Fibroblast of gingiva (primary cell): ENCODE measurements around the gene DRG2.

Experiments used
- DNase-seq: peaks from one replicate; pipeline ENCODE4 v3.0.0-alpha.2; 2011; ENCODE audit warnings: low read depth

Gene DRG2

DNA sequence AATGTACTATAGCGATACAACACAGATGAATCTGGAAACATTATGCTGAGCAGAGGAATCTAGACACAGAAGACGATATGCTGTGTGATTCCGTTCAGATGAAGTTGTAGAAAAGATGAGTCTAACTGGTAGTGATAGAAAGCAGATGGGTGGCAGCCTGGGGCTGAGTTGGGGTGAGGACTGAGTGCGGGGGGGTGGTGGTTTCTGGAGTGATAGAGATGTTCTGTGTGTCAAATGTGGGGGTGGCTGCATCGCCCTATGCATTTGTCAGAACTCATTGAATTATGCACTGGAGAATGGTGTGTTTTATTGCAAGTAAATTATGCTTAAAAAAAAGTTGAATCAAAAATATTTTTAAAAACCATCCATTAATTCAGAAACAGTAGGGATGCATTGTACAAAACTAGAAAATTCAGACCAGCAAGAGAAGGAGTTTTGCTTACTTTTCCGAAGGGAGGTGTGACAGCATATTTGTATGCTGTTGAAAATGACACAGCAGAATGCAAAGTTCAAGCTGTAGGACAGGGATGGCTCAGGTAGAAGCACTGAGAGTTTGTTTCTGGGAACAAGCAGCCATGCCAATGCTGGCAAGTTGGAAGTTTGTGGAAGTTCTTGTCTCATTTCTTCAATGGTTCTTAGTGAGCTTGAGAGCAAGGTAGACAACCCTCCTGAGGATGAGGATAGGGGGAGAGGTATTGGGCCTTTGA lies 13.0 kb upstream of the DRG2 start:
- no peak for DNase-seq

DNA sequence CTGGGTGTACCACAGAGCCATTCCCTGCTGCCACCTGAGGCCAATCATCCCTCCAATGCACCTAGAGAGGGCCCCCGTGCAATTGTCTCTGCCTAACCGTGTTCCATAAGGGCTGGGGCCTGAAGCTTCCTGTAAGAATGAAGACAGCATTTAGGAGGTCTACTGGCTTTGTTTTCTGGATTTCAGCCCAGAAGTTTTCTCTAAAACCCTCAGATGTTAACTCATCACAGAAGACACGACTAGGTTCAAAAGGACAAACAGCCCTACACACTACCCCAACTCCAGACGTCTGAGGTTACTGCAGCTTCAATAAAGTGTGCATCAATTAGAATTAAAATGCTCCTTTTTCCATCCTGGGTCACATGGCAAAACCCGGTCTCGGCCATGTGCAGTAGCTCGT lies 10.8 kb upstream of the DRG2 start:
- no peak for DNase-seq

DNA sequence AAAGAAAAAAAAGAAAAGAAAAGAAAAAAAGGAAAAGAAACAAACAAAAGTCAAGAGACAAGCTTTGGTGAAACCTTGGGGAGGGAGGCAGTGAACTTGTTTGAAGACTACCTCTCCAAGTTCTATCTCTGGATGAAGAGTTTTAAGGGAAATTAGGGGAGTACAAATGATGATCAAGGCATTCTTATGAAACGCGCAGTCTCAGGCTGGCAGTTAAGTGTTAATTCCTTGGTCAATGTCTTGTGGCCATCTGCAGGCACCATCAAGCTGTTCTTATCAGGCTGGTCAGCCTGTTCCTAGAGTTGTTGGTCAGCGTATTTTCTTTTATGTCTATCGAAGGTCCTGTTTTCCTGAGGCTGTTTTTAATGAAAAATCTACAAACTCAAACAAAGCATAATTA lies 8.2 kb upstream of the DRG2 start:
- DNase-seq: no peak

DNA sequence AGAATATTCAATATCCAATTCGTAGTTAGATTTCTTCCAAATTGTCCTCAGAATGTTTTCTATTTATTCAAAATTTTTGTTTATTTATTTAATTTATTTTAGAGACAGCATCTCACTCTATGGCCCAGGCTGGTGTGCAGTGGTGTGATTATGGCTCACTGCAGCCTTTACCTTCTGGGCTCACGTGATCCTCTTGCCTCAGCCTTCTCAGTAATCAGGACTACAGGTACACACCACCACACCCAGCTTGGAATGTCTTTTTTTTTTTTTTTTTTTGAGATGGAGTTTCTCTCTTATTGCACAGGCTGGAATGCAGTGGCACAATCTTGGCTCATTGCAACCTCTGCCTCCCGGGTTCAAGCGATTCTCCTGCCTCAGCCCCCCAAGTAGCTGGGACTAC lies 3.5 kb upstream of the DRG2 start:
- no peak for DNase-seq

DNA sequence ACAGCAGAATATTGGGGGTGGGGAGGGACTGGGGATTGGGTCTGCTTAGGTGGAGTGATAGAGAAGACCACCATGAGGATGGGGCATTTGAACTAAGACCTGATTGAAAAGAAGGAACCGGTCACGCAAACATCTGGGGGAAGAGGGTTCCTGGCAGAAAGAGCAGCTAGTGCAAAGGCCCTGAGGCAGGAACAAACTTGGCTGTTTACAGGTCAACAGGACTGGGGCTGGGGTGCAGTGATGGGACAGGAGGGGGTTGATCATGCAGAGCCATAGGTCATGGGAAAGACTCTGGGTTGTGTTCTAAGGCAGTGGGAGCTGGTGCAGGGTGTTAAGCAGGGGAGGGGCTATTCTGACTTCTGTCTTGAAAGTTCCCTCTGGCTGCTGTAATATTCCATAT lies 1.9 kb downstream of the DRG2 start:
- no peak for DNase-seq

DNA sequence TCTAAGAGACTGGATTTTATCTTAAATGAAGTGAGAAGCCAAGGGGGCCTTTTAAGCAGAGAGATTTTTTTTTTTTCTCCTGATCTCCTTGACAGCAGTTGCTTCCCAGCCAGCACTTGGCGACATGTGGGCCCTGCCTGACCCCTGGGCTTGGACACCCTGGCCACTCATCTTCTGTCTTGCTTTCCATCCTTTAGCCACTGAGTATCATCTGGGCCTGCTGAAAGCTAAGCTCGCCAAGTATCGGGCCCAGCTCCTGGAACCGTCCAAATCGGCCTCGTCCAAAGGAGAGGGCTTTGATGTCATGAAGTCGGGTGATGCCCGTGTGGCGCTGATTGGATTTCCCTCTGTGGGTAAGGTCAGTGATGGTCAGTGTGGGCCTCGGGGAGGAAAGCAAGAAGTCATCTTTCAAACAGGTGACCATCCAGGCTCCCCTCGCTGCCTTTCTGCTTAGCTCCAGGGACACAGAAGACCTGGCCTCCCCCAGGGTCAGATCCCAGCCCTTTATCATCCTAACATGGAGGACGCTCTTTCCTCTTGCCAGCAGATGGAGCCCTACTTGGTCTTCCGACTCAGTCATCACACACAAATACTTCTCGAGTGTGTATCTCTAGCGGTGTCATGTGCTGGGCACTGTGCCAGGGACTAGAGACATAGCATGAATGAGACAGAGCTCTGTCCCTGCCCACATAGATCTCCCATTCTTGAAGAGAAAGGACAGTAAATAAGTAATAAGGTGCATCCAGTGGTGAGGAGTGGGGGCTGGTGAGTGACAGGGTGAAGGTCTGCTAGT lies 6.1 kb downstream of the DRG2 start:
- DNase-seq: peak; percentile 66

DNA sequence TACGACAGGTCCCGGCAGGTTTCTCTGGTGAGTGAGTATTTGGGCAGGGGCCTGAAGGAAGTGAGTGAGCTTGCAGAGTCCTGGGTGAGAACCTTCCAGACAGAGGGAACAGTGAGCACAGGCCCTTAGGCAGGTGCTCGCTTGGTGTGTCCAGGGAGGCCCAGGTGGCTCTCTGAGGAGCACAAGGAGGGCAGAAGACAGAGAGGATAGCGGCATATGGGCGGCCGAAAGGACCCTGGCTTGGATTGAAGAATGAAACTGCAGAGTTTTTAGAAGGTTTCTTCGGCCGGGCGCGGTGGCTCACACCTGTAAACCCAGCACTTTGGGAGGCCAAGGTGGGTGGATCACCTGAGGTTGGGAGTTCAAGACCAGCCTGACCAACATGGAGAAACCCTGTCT lies 6.7 kb downstream of the DRG2 start:
- DNase-seq: no peak

DNA sequence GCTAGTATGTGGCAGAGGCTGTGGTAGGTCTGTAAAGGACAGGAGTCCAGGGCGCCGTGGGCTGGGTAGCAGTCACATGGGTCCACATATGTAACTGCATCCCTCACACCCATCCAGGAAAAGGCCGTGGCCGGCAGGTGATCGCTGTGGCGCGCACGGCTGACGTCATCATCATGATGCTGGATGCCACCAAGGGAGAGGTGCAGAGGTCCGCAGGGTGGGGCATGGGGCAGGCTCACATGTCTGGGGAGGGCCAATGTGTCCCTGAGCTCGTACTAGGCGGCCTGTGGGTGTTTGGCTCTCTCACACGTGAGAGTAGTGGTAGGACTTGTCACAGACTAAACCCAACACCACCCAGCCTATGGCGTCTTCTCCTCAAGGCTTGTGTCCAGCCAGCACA lies 11.8 kb downstream of the DRG2 start:
- no peak for DNase-seq

DNA sequence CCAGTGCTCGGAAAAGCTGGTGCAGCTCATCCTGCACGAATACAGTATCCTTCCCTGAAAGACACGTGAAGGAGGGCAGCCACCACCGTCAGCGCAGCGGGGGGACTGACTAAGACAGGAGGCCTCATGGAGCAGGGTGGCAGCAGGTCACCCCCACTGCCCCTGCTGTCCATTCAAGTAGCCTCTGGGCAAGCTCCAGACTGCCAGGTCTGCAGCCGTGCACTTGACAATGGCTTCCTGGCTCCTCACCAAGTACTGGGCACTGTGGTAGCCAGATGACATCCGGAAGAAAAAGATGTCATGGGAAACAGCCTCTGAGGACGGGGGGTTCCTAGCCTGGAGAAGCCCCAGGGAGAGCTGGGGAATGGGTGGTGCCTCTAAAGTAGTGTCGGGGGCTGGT lies 12.9 kb downstream of the DRG2 start:
- no peak for DNase-seq

DNA sequence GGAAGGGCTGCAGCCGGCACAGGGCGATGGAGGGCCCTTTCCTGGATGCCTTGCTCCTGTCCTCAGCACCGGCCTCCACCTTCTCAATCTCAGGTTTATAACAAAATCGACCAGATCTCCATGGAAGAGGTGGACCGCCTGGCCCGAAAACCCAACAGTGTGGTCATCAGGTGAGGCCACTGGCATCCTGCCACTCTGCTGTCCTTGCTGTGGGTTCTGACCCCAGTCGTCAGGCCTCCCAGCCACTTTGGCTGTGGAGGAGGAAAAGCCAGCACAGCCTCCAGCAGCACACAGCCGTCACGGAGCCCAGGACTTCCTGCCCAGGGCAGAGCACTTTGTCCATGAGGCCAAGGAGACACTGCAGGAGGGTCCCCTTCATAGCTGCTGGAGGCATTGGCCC lies 14.1 kb downstream of the DRG2 start:
- no peak for DNase-seq

DNA sequence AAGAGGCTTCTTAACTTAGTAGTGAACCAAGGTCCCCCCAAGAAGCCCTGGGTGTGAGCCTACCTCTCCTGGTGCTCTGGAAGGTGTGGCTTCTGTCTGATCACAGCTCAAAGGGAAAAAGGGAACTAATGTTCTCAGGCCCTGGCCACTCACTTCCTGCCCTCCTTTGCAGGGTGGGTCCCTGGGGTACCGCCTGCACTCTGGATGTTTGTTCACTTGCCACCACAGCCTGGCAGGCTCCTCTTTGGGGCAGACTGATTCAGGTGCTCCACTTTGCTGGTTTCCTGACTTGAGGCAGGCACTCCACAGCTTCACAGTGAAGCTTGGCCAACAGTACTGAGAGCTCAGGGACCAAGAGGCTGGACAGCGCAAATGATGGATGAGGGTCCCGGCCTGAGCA lies 14.9 kb downstream of the DRG2 start:
- DNase-seq: no peak

DNA sequence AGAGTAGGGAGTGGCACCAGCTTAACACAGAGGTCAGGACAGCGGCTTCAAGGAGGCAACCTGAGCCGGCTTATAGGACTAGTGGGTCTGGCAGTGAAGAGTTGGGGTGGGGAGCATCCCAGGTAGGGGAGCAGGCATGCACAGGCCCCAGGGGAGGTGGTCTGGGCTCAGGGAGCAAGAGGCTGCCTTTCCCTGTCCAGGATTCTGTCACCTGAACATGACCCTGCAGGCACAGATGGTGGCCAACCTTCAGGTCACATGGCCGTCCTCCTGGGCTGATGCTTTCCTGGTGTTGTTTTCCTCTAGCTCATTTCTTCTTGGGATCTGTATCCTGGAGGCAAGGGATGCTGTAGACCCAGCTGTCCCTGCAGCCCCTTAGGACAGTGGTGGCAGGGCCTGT lies 17.3 kb downstream of the DRG2 start:
- DNase-seq: no peak

DNA sequence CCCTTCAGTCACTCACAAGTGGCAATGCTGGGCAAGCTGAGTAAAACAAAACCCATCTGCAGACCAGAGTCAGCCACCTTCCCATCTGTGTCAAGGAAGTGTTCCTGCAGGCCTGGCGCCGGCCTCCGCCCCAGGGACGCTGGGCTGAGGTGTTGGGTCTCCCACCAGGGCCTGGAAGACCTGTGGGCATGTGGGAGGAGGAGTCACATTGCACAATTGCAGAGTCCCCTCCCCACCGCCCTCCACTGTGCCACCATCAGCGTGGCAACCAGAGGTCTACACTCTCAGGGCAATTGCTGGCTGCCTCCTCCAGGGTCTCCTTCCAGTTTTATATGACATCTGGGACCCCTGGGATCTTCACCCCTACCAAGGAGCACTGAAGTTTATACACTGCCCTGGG lies 17.8 kb downstream of the DRG2 start:
- DNase-seq: no peak

DNA sequence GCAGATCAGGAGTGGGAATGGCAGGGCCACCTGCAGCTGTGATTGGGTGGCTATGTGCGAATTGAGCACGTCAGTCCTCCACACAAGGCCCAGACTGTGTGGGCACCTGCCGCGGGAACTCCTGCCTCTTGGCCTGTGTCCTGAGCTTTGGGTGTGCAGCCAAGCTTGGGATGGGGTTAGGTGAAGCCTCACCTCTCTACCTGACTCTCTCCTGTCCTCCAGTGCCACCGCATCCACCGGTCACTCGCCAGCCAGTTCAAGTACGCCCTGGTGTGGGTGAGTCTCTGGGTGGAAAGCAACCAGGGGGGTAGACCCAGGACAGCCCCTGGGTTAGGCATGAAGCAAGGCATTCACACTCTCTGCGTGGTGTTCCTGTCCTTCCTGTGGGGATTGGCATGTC lies 18.5 kb downstream of the DRG2 start:
- no peak for DNase-seq

DNA sequence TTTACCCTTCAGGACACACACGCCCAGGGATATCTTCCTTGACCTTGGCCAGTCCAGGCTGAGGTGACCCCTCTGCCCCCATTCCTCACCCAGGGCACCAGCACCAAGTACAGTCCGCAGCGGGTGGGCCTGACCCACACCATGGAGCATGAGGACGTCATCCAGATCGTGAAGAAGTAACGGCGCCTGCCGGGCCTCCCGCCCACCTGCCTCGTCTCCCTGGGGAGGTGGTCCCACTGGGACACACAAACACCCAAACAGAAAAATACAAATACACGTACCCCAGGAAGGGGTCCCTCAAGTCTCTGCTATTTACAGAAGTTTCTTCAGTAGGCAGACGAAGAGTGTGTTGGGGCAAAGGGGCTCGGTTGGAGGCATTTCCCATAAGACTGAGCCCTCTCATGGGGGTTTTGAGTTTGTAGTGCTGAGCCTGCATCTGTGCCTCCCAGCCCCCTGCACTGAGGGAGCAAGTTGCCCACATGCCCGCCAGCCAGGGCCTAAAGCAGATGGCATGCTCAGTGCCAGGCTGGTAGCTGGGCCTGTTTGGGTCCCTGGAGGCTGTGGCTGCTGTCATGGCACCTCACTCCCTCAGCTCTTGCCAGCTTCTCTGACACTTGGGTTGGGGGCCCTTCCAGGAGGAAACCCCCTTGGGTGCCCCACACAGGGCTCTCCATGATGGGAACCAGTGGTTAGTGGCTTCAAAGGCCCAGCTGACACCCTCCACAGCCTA lies 19.5 kb downstream of the DRG2 start:
- no peak for DNase-seq

DNA sequence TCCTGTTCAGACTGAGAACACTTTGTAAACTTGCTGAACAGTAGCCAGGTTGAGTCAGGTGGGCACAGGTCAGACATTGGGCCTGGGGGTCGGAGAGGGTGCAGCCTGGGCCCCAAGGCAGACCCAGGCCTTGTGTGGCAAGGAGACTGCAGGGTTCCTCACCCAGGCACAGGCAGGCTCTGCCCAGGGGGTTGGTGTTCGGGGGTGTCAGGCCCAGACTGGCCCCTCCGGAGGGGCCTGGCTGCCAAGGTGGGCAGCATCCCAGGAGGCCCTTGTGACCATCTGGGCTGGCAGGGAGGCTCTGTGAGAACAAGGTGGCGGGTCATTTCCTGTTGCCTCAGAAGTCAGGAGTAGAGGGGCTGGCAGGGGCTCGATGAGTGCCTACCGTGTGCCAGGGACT lies 20.2 kb downstream of the DRG2 start:
- no peak for DNase-seq

DNA sequence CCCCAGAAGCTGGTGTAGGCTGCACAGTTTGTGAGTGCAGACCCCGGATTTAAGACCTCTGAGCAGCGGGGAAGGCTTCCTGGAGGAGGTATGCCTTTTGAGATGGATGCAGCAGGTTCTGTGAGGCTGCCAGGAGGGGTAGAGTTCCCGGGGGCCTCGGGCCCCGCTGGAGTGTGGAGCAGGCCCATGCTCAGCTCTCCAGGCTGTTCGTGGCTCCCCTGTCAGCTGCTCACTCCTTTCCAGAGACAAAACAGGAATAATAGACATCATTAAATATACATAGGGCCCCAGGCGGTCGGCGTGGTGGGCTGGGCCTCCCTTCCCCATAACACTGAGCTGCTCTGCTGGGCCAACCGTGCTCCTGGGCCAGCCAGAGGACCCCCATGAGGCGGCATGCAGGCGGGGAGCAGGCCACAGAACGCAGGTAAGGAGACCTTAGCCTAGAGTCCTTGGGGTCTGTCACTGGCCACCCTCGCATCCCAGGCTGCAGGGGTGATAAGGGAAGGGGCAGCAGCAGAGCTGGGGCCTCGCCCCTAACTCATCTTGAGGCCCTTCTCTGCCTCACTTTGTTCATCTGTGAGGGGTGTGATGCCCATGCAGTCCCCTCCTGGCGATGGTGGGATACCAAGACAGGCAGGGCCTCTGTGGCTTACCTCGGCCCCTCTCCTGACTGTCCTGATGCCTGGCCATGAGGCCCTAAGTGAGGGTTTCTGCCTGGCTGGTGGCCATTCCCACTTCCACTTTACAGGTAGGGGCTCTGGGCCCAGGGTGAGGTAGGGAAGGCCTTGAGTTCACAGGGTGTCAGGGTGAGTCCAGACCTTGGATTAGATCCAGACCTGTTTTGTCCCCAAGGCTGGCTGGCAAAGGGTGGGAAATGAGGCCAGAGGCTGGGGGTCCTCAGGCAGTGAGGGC lies 20.9 kb downstream of the DRG2 start, which contains the start of gene MYO15A:
TSS of gene MYO15A (plus strand) at position 356 of the 912 bp plus-strand sequence. CDS start 10,045 bp downstream, outside the sequence.
- DNase-seq: no peak

DNA sequence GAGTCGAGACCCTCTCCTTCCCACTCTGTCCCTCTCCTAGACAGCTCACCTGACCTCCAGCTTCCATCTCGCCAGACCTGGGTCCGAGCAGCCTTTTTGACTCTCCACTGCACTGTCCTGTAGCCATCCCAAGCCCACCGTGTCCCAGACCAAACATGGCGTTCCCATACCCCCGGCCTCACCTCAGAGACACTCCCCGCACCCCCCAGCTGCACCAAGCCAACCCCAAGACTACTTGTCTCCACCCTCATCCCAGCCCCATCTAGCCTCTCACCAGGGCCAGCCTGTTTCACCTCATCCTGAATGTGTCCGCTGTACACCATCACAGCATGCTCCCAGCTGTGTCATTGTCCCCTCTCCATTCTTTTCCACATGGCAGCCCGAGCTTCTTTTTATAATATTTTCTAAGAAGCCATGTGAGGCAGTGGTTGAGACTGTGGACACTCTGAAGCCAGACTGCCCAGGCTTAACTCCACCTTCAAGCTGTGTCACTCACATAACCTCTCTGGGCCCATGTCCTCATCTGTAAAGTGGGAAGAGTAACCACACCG lies 22.3 kb downstream of the DRG2 start:
- no peak for DNase-seq

DNA sequence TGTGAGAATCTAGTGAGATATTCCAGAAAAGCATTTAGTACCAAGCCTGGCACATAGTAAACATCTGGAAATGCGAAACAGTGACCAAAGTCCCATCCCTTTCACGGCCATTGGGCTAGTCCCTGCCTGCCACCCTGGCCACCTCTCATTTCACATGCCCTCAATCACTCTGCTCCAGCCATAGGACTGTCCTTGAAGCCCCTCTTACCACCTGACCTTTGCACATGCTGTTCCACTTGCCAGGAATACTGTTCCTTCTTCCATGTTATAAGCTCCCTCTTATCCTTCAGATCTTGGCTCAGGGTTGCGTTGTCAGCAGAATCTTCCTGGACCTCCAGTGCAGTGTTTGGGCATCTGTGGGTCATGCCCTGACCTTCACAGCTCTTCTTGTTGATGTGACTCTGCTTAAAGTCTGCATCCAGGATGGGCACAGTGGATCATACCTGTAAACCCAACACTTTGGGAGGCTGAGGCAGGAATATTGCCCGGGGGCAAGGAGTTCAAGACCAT lies 22.9 kb downstream of the DRG2 start:
- no peak for DNase-seq

DNA sequence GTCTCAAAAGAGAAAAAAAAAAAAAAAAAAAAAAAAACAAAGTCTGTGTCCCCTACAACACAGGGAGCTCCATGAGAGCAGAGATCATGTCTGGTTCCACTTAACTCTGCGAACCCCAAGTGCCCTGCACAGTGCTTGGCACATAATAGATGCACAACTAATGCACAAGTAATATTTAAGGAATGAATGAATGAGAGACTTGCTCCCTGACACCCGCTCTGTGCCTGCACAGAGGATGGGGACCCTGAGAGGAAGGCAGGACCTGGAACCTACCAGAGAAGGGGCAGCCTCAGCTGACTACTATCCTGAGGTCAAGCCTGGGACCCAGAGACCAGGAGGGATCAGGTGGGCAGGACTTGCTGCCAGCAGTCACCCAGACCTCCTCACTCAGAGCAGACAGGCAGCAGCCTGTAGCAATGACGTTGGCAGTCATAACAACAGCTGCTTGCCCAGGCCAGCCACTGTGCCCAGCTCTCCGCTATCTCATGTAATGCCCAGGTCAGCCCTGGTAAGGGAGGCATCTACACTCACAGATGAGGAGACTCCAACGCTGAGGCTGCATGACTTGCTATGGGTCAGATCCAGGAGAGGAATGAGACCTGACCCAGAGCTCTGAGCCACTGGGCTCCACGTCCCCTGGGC lies 23.7 kb downstream of the DRG2 start:
- DNase-seq: no peak

DNA sequence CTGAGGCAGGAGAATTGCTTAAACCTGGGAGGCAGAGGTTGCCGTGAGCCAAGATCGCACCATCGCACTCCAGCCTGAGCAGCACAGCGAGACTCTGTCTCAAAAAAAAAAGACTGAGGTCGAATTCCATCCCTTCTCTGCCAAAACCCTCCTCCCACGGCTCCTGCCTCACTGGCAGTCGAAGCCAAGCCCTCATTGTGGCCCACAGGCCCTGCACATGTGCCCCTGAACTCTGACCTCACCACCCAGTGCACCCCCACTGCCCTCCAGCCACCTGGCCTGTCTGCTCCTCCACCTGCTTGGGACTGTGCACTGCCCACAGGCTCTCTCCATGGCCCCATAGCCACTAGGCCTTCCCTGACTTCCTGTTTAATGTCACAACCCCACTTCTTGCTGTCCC lies 27.8 kb downstream of the DRG2 start:
- DNase-seq: no peak
